B cell (primary cell): ENCODE data around the gene GNG10. TPM values are rescaled to one million over a fixed set of nuclear protein-coding genes. Genes with fewer than 3 reads are reported as not detected.

Experiments used
- ATAC-seq: fragments of 200-7000 bp; cut with Tn5 transposase; one replicate; pipeline ENCODE4 v1.10.0; 2021; ENCODE audit warnings: low read depth, mild to moderate bottlenecking, moderate number of reproducible peaks, moderate library complexity
- CTCF ChIA-PET: fragments of 350-600 bp; sonication (Branson Sonifier 250); formaldehyde crosslinking; loops from one replicate; lab custom pipeline; 2021; ENCODE audit warnings: antibody characterized with exemption, inconsistent platforms; lab: Charles Lee
- POLR2A ChIA-PET: fragments of 350-600 bp; sonication (Branson Sonifier 250); formaldehyde crosslinking; loops from one replicate; lab custom pipeline; 2021; ENCODE audit warnings: antibody characterized with exemption; lab: Charles Lee
- DNase-seq: peaks from one replicate; pipeline ENCODE4 v3.0.0; 2013
- H2AFZ ChIP-seq: 2 replicates; pipeline ENCODE4 v1.6.1; 2012; ENCODE audit warnings: mild to moderate bottlenecking, low read depth, low read length; ENCODE audit not compliant: insufficient read depth, poor library complexity, severe bottlenecking
- H3K27ac ChIP-seq, 2 donors: 1 replicate in 1 of 2; 2 replicates in 1 of 2; pipeline ENCODE4 v1.5.1; 2012 to 2013; ENCODE audit warnings: low read length in 2 of 2, mild to moderate bottlenecking in 2 of 2, moderate library complexity in 1 of 2
- H3K27me3 ChIP-seq, 4 experiments: fragments of 200-600 bp in 1 of 4; sonication (generic) in 1 of 4; replicated peaks in 1 of 4; 1 replicate in 2 of 4; 2 replicates in 2 of 4; pipeline versions ENCODE4 v1.6.1 to v1.7.0; 2013 to 2016; ENCODE audit warnings: low read length in 3 of 4, mild to moderate bottlenecking in 2 of 4, mixed read lengths in 1 of 4, moderate library complexity in 1 of 4; ENCODE audit not compliant: insufficient read depth in 4 of 4, control insufficient read depth in 3 of 4; ENCODE audit errors: control extremely low read depth in 1 of 4
- H3K36me3 ChIP-seq, 2 experiments: replicated peaks in 1 of 2; 1 replicate in 1 of 2; 2 replicates in 1 of 2; pipeline versions ENCODE4 v1.6.1 to v1.7.1; 2013; ENCODE audit warnings: low read length in 1 of 2; ENCODE audit not compliant: insufficient read depth in 2 of 2, control insufficient read depth in 1 of 2; ENCODE audit errors: control extremely low read depth in 1 of 2, extremely low read depth in 1 of 2
- H3K4me1 ChIP-seq, 2 donors: fragments of 200-600 bp in 1 of 2; sonication (generic) in 1 of 2; 1 replicate in 1 of 2; 2 replicates in 1 of 2; pipeline versions ENCODE4 v1.5.1 to v1.6.1; 2013 to 2017; ENCODE audit warnings: low read length in 2 of 2; ENCODE audit not compliant: control insufficient read depth in 2 of 2, insufficient read depth in 2 of 2
- H3K4me2 ChIP-seq: replicated peaks from 2 replicates; pipeline ENCODE3; 2012; ENCODE audit warnings: mild to moderate bottlenecking, low read depth, low read length; ENCODE audit not compliant: poor library complexity, severe bottlenecking
- H3K4me3 ChIP-seq, 5 experiments: fragments of 200-600 bp in 1 of 5; sonication (generic) in 1 of 5; 1 replicate in 3 of 5; 2 replicates in 2 of 5; pipeline versions ENCODE4 v1.5.1 to v1.7.0; 2011 to 2016; ENCODE audit warnings: low read length in 4 of 5, mild to moderate bottlenecking in 4 of 5, low read depth in 2 of 5, control low read depth in 1 of 5, moderate library complexity in 1 of 5; ENCODE audit not compliant: insufficient read depth in 1 of 5; ENCODE audit errors: control extremely low read depth in 1 of 5, extremely low read depth in 1 of 5
- H3K79me2 ChIP-seq: fragments of 200-600 bp; sonication (generic); one replicate; pipeline ENCODE4 v1.6.0; 2016; ENCODE audit warnings: low read length; ENCODE audit not compliant: control insufficient read depth, insufficient read depth
- H3K9ac ChIP-seq: fragments of 200-600 bp; sonication (generic); 2 replicates; pipeline ENCODE4 v1.6.1; 2017; ENCODE audit warnings: mild to moderate bottlenecking, low read length, moderate library complexity
- H3K9me3 ChIP-seq, 3 donors: one replicate each; pipeline versions ENCODE4 v1.6.1 to v1.7.1; 2013; ENCODE audit warnings: low read length in 2 of 3; ENCODE audit not compliant: control insufficient read depth in 2 of 3, insufficient read depth in 1 of 3; ENCODE audit errors: control extremely low read depth in 1 of 3
- H4K20me1 ChIP-seq: 2 replicates; pipeline ENCODE4 v1.6.0; 2012; ENCODE audit warnings: mild to moderate bottlenecking, low read length; ENCODE audit not compliant: insufficient read depth, control insufficient read depth, poor library complexity, severe bottlenecking
- H3K27ac Mint-ChIP-seq: one replicate; pipeline ENCODE4 v1.8.0; 2021; ENCODE audit warnings: mixed read lengths
- H3K27me3 Mint-ChIP-seq: one replicate; pipeline ENCODE4 v1.8.0; 2021; ENCODE audit warnings: mixed read lengths
- H3K4me1 Mint-ChIP-seq: one replicate; pipeline ENCODE4 v1.8.0; 2021; ENCODE audit warnings: mixed read lengths
- H3K4me3 Mint-ChIP-seq: one replicate; pipeline ENCODE4 v1.8.0; 2021; ENCODE audit warnings: mixed read lengths
- H3K9me3 Mint-ChIP-seq: one replicate; pipeline ENCODE4 v1.8.0; 2022; ENCODE audit warnings: mixed read lengths; ENCODE audit not compliant: insufficient read depth
- EZH2 ChIP-seq: IDR thresholded peaks from 2 replicates; pipeline ENCODE4 v1.6.1; 2012; ENCODE audit warnings: borderline replicate concordance, low read depth, mild to moderate bottlenecking, moderate library complexity, low read length; ENCODE audit not compliant: insufficient read depth, poor library complexity, severe bottlenecking
- WGBS: methylation state at CpG from one replicate; pipeline ENCODE4 v1.1.5; 2013; ENCODE audit warnings: missing lambda C conversion rate; ENCODE audit not compliant: insufficient coverage; 5-methylcytosine and 5-hydroxymethylcytosine counted together
- intact Hi-C: fragments of 100-400 bp; cut with micrococcal nuclease; formaldehyde crosslinking; loops from one replicate; pipeline ENCODE4 v1.10.0; 2022
- polyA plus RNA-seq: library from polyadenylated mRNA; depleted of rRNA; stranded (reverse); fragments of >200 nt; gene quantifications from 2 replicates; pipeline ENCODE4 v1.2.3, GENCODE V29; 2012
- total RNA-seq, 2 donors: library from RNA; stranded (reverse); fragments of 120-200 nt in 1 of 2; gene quantifications; 1 replicate in 1 of 2; 2 replicates in 1 of 2; pipeline versions ENCODE4 v1.2.3 to v1.2.4, GENCODE V29; 2013 to 2022
- TF ChIP-seq, protein P1 (sequence below): fragments of 200-600 bp; IDR thresholded peaks from one replicate; pipeline ENCODE4 v1.8.0; 2022; ENCODE audit warnings: antibody characterized with exemption, mild to moderate bottlenecking

Gene GNG10
- total and polyA plus RNA-seq, 2 donors (not counting 1 experiment from before 2014, with no cell fraction given) = 7.2 to 10.6 TPM

GRCh38 chr9:111662576-111663300 lies 1.3 kb downstream of the GNG10 start:
- Mint-ChIP-seq H3K27me3 (no peaks in the 10 kb centered on the region), H3K9me3 (no peaks in the 10 kb centered on the region), H3K27ac (peak overlapping the region; percentile 91), H3K4me1 (peaks cover 29% of the 10 kb centered on the region), H3K4me3 (peak overlapping the region; percentile 99)
- Histone ChIP-seq H4K20me1 (peaks cover 6% of the 10 kb centered on the region), H3K4me3 (peak overlapping the region; percentile 39 to 92 (median 73)), H3K27ac (peak overlapping the region; percentile 37 to 51), H3K9ac (peak overlapping the region; percentile 83), H2AFZ (peak overlapping the region; percentile 97), H3K9me3 (no peaks in the 10 kb centered on the region), H3K4me1 (peaks cover 11 to 20% of the 10 kb centered on the region in 2 donors), H3K79me2 (peaks cover 41% of the 10 kb centered on the region), H3K4me2 (peak overlapping the region; percentile 96), H3K36me3 (peaks cover 0 to 2% of the 10 kb centered on the region in 2 experiments), H3K27me3 (no peaks in the 10 kb centered on the region)
- intact Hi-C loops = loop anchor here (1.0 to 10.0 kb wide), 2 partner anchors 178 to 1052 kb away; partner anchors contain the start of genes ECPAS and INIP
- TF ChIP-seq, protein P1, sequence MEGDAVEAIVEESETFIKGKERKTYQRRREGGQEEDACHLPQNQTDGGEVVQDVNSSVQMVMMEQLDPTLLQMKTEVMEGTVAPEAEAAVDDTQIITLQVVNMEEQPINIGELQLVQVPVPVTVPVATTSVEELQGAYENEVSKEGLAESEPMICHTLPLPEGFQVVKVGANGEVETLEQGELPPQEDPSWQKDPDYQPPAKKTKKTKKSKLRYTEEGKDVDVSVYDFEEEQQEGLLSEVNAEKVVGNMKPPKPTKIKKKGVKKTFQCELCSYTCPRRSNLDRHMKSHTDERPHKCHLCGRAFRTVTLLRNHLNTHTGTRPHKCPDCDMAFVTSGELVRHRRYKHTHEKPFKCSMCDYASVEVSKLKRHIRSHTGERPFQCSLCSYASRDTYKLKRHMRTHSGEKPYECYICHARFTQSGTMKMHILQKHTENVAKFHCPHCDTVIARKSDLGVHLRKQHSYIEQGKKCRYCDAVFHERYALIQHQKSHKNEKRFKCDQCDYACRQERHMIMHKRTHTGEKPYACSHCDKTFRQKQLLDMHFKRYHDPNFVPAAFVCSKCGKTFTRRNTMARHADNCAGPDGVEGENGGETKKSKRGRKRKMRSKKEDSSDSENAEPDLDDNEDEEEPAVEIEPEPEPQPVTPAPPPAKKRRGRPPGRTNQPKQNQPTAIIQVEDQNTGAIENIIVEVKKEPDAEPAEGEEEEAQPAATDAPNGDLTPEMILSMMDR = no peak
- no peak for TF ChIP-seq EZH2
- ATAC-seq (no peak), DNase-seq (no peak)
- CTCF ChIA-PET = no interaction called here
- WGBS = 0% methylated on average over 5 of the region's 7 CpGs
- POLR2A ChIA-PET = interaction anchor here (1.0 kb wide), 1 partner anchor 31 kb away, joined by 6 read pairs; the partner anchor contains the start of gene DNAJC25

- H3K27ac Mint-ChIP-seq = no peak overlapping the region
- H2AFZ ChIP-seq = peak overlapping the region; percentile 97
- peaks cover 41% of the 10 kb centered on the region for H3K79me2 ChIP-seq
- ATAC-seq (no peak), DNase-seq (no peak)
- H3K27me3 Mint-ChIP-seq = no peaks in the 10 kb centered on the region
- no peak for TF ChIP-seq EZH2
- TF ChIP-seq, protein P1 = no peak
- H3K9me3 Mint-ChIP-seq = no peaks in the 10 kb centered on the region
- 67% methylated on average over 4 of the region's 5 CpGs for WGBS
- H3K27ac ChIP-seq = peak overlapping the region in 1 of 2 donors; percentile 51
- H3K4me1 ChIP-seq = peaks cover 11 to 20% of the 10 kb centered on the region in 2 donors
- intact Hi-C loops = loop anchor here (10.0 kb wide), 1 partner anchor 1051 kb away; the partner anchor contains the start of gene INIP
- CTCF ChIA-PET = no interaction called here
- POLR2A ChIA-PET = no interaction called here
- H3K4me2 ChIP-seq = peak overlapping the region; percentile 96
- no peaks in the 10 kb centered on the region for H3K9me3 ChIP-seq
- peak overlapping the region; percentile 83 for H3K9ac ChIP-seq
- no peaks in the 10 kb centered on the region for H3K27me3 ChIP-seq
- H4K20me1 ChIP-seq = peaks cover 6% of the 10 kb centered on the region
- H3K4me1 Mint-ChIP-seq = peaks cover 29% of the 10 kb centered on the region
- peak overlapping the region; percentile 99 for H3K4me3 Mint-ChIP-seq
- peak overlapping the region in 1 of 5 experiments; percentile 39 for H3K4me3 ChIP-seq
- H3K36me3 ChIP-seq = peaks cover 0 to 2% of the 10 kb centered on the region in 2 experiments
Observed at GRCh38 chr9:111663301-111663823, 2.0 kb downstream of the GNG10 start.
